Measurements from ENCODE around the gene HOTAIR. TPM values are rescaled to one million over a fixed set of nuclear protein-coding genes. Genes with fewer than 3 reads are reported as not detected.

Gene HOTAIR
- total RNA-seq, 1 donor from 2014 or later = not detected

- no peak for DNase-seq (ENCODE audit: low read depth, low spot score)
Measured at GRCh38 chr12:54000116-54001114, 25.7 kb upstream of the HOTAIR start, which contains the start of gene HOXC9. HOXC9 (plus strand) TSS chr12:54000161; CDS start chr12:54000189, 28 bp downstream.

GRCh38 chr12:53999559-54000115 is 24.9 kb upstream of the HOTAIR start:
- no peak for DNase-seq (ENCODE audit: low read depth, low spot score)

GRCh38 chr12:53998900-53999236 is 24.1 kb upstream of the HOTAIR start:
- DNase-seq (ENCODE audit: low read depth, low spot score) = no peak

GRCh38 chr12:53998110-53998899 is 23.6 kb upstream of the HOTAIR start:
- no peak for DNase-seq (ENCODE audit: low read depth, low spot score)

- no peak for DNase-seq (ENCODE audit: low read depth, low spot score)
Measured at GRCh38 chr12:53997204-53998109, 22.7 kb upstream of the HOTAIR start.

GRCh38 chr12:53996240-53997203 is 21.8 kb upstream of the HOTAIR start:
- no peak for DNase-seq (ENCODE audit: low read depth, low spot score)

- no peak for DNase-seq (ENCODE audit: low read depth, low spot score)
Measured at GRCh38 chr12:53995378-53996239, 20.9 kb upstream of the HOTAIR start.

- no peak for DNase-seq (ENCODE audit: low read depth, low spot score)
Measured at GRCh38 chr12:53995002-53995377, 20.2 kb upstream of the HOTAIR start.

- no peak for DNase-seq (ENCODE audit: low read depth, low spot score)
Measured at GRCh38 chr12:53994264-53995001, 19.7 kb upstream of the HOTAIR start.

- DNase-seq (ENCODE audit: low read depth, low spot score) = no peak
Measured at GRCh38 chr12:53994009-53994263, 19.2 kb upstream of the HOTAIR start.

- DNase-seq (ENCODE audit: low read depth, low spot score) = no peak
Measured at GRCh38 chr12:53993162-53994008, 18.6 kb upstream of the HOTAIR start.

- DNase-seq (ENCODE audit: low read depth, low spot score) = no peak
Measured at GRCh38 chr12:53992377-53992889, 17.7 kb upstream of the HOTAIR start.

GRCh38 chr12:53991077-53991460 is 16.3 kb upstream of the HOTAIR start:
- DNase-seq (ENCODE audit: low read depth, low spot score) = no peak

- no peak for DNase-seq (ENCODE audit: low read depth, low spot score)
Measured at GRCh38 chr12:53990311-53991076, 15.7 kb upstream of the HOTAIR start.

GRCh38 chr12:53989227-53990113 is 14.7 kb upstream of the HOTAIR start:
- no peak for DNase-seq (ENCODE audit: low read depth, low spot score)

Measured in pulmonary artery endothelial cell (primary cell).